Stimulated activated naive CD8-positive, alpha-beta T cell treated with anti-CD3 and anti-CD28 coated beads, Interleukin-15, Interleukin-2, amounts not matched to agents 100 ng/mL and 50 ng/mL, for 24 hours (primary cell): ENCODE measurements around the gene TMEM80.
"Not testable (repeated sequence)": the region's sequence is repeated elsewhere in the genome, so short reads cannot be mapped to it uniquely, and the experiment has no call there.

ENCODE experiments used
- H3K27ac Mint-ChIP-seq: one replicate; pipeline ENCODE4 v1.8.0; 2021; ENCODE audit warnings: mild to moderate bottlenecking, mixed read lengths
- H3K27me3 Mint-ChIP-seq: one replicate; pipeline ENCODE4 v1.8.0; 2021; ENCODE audit warnings: mixed read lengths
- H3K36me3 Mint-ChIP-seq: one replicate; pipeline ENCODE4 v1.8.0; 2021; ENCODE audit warnings: low read depth, mixed read lengths
- H3K4me1 Mint-ChIP-seq: one replicate; pipeline ENCODE4 v1.8.0; 2021; ENCODE audit warnings: low read depth, mixed read lengths
- H3K4me3 Mint-ChIP-seq: one replicate; pipeline ENCODE4 v1.8.0; 2021; ENCODE audit warnings: mild to moderate bottlenecking, mixed read lengths
- H3K9me3 Mint-ChIP-seq: one replicate; pipeline ENCODE4 v1.8.0; 2021; ENCODE audit warnings: mixed read lengths

Gene TMEM80

GRCh38 chr11:662689-663274 lies 32.8 kb upstream of the TMEM80 start:
- H3K4me1 Mint-ChIP-seq, result no peaks in the 10 kb centered on the region

DNA sequence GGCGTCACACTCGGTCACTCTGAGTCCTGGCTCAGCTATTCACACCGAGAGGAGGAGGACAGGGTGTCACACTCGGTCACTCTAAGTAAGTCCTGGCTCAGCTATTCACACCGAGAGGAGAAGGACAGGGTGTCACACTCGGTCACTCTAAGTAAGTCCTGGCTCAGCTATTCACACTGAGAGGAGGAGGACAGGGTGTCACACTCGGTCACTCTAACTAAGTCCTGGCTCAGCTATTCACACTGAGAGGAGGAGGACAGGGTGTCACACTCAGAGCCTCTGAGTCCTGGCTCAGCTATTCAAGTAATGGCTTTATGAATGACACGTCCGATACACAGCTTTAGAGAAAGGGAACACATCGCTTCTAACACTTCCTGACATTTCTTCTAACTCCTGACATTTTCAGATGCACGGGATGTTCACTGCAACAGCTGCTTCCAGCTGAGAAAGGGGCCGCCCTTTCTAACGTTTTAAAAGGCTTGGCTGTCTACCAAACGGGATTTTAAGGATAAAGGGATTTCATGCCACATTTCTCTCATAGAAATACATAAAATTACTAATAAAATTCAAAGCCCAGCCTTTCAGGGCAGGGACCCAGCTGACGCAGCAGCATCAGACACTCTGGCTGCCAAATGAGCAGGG lies 30.4 kb upstream of the TMEM80 start:
- H3K9me3 Mint-ChIP-seq, result no peaks in the 10 kb centered on the region
- no peaks in the 10 kb centered on the region for H3K4me1 Mint-ChIP-seq
- H3K27me3 Mint-ChIP-seq, result no peaks in the 10 kb centered on the region
- H3K36me3 Mint-ChIP-seq, result peaks cover 17% of the 10 kb centered on the region
- H3K4me3 Mint-ChIP-seq, result no peak overlapping the region
- no peak overlapping the region for H3K27ac Mint-ChIP-seq

More at GRCh38 chr11:662689-663274, 32.8 kb upstream of the TMEM80 start:
- H3K27me3 Mint-ChIP-seq, result no peaks in the 10 kb centered on the region
- H3K4me3 Mint-ChIP-seq, result no peak overlapping the region
- H3K27ac Mint-ChIP-seq, result no peak overlapping the region
- H3K9me3 Mint-ChIP-seq, result no peaks in the 10 kb centered on the region
- H3K36me3 Mint-ChIP-seq, result peaks cover 17% of the 10 kb centered on the region

DNA sequence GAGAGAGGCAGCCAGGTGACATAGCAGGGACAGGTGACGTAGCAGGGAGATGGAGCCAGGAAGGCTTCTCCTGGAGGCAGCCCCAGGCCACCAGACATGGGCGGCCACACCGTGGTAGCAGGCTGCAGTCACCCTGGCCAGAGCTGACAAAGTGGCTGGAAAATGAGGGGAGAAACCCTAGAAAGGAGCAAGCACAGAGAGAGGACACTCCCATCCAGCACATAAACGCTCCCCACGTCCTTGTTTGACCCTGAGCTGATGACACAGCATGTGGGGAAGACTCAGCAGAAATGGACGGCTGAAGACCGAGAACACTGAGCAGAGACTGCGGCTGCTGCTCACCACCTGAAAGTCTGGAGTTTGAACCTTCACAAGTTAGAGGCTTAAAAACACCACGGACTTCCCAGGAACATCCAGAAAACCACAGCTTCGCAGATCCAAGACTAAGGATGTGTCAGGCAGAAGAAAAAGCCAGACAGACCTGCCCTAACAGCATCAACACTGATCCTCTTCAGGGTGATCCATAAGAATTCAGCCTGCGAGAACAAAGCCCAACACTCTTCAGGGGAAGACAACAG lies 29.8 kb upstream of the TMEM80 start:
- Mint-ChIP-seq H3K4me3 (no peak overlapping the region), H3K9me3 (no peaks in the 10 kb centered on the region), H3K36me3 (peaks cover 17% of the 10 kb centered on the region), H3K27me3 (no peaks in the 10 kb centered on the region), H3K4me1 (no peaks in the 10 kb centered on the region), H3K27ac (no peak overlapping the region)

- Mint-ChIP-seq H3K4me1 (no peaks in the 10 kb centered on the region), H3K27me3 (no peaks in the 10 kb centered on the region), H3K36me3 (peaks cover 31% of the 10 kb centered on the region), H3K27ac (no peak overlapping the region), H3K4me3 (no peak overlapping the region), H3K9me3 (no peaks in the 10 kb centered on the region)
These were observed 21.8 kb upstream of the TMEM80 start for GRCh38 chr11:673866-674265.

- no peak overlapping the region for H3K4me3 Mint-ChIP-seq
- H3K36me3 Mint-ChIP-seq, result peaks cover 31% of the 10 kb centered on the region
- H3K9me3 Mint-ChIP-seq, result no peaks in the 10 kb centered on the region
- H3K27me3 Mint-ChIP-seq, result no peaks in the 10 kb centered on the region
- no peaks in the 10 kb centered on the region for H3K4me1 Mint-ChIP-seq
- H3K27ac Mint-ChIP-seq, result no peak overlapping the region
These were observed 21.2 kb upstream of the TMEM80 start for GRCh38 chr11:674406-674805.

GRCh38 chr11:678297-678696 lies 17.3 kb upstream of the TMEM80 start:
- Mint-ChIP-seq H3K36me3 (peaks cover 54% of the 10 kb centered on the region), H3K9me3 (no peaks in the 10 kb centered on the region), H3K4me1 (peaks cover 12% of the 10 kb centered on the region), H3K27ac (no peak overlapping the region), H3K27me3 (no peaks in the 10 kb centered on the region), H3K4me3 (no peak overlapping the region)

DNA sequence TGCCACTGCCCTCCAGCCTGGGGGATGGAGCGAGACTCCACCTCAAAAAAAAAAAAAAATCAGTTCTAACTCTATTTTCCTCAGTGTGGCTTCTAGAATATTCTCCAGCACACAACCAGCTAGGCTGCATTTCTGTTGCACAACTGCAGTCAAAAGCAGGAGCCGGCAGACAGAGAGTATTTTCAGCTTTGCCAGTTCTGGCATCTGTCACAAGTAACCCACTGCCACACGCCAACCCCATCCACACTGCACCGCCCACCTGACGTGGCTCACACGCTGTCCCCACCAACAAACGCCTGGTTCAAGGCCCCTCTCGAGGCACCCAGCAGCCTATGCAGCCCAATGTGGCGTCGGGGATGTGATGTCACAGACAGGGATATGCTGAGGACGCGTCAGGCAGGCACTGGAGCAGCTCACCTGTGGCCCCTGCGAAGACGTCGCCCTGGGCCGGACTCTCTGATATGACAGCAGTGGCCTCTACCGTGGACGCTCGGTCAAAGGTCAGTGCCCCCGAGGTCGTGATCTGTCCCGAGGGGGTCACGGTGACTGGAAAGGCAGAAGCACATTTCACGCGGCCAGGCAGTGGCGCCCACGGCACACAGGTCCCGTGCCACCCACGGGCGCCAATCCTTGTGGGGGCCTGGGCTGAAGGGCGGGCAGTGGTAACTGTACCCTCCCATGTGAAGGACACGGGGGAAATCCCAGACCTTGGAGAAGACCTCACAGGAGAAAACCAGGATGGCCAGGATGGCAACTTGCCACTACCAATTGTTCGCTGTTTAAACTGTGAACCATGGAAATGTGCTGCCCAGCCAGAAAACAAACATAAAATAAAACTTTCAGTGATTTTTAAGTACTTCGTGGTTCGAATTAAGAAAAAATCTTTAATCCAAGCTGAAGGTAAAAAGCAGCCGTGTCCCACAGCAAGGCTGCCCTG lies 16.1 kb upstream of the TMEM80 start:
- no peaks in the 10 kb centered on the region for H3K9me3 Mint-ChIP-seq
- no peak overlapping the region for H3K4me3 Mint-ChIP-seq
- H3K27me3 Mint-ChIP-seq, result no peaks in the 10 kb centered on the region
- H3K36me3 Mint-ChIP-seq, result peaks cover 60% of the 10 kb centered on the region
- H3K27ac Mint-ChIP-seq, result no peak overlapping the region
- peaks cover 12% of the 10 kb centered on the region for H3K4me1 Mint-ChIP-seq

- no peak overlapping the region for H3K4me3 Mint-ChIP-seq
- no peak overlapping the region for H3K27ac Mint-ChIP-seq
- no peaks in the 10 kb centered on the region for H3K9me3 Mint-ChIP-seq
- H3K36me3 Mint-ChIP-seq, result peaks cover 63% of the 10 kb centered on the region
- no peaks in the 10 kb centered on the region for H3K27me3 Mint-ChIP-seq
- H3K4me1 Mint-ChIP-seq, result peaks cover 12% of the 10 kb centered on the region
These were observed 15.1 kb upstream of the TMEM80 start for GRCh38 chr11:680476-680875.

DNA sequence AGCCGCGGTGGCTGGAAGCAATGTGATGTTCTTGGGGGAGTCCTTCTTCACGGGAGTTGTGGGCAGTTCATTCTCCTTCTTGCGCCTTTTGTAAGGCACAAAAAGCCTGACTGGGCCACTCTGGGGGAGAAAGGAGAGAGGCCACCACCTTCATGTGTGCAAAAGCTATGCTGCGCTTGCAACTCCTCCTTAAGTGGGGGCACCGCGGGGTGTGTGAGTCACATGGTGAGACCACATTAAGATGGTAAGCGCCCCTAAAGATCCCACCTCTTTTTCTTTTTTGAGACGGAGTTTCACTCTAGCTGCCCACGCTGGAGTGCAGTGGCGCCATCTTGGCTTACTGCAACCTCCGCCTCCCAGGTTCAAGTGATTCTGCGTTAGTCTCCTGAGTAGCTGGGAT lies 14.6 kb upstream of the TMEM80 start:
- H3K9me3 Mint-ChIP-seq, result no peaks in the 10 kb centered on the region
- H3K4me1 Mint-ChIP-seq, result peaks cover 12% of the 10 kb centered on the region
- no peak overlapping the region for H3K4me3 Mint-ChIP-seq
- H3K36me3 Mint-ChIP-seq, result peaks cover 63% of the 10 kb centered on the region
- H3K27ac Mint-ChIP-seq, result no peak overlapping the region
- no peaks in the 10 kb centered on the region for H3K27me3 Mint-ChIP-seq

GRCh38 chr11:686451-687243 lies 9.0 kb upstream of the TMEM80 start:
- Mint-ChIP-seq H3K4me1 (peaks cover 15% of the 10 kb centered on the region), H3K27me3 (no peaks in the 10 kb centered on the region), H3K4me3 (no peak overlapping the region), H3K27ac (no peak overlapping the region), H3K36me3 (peaks cover 63% of the 10 kb centered on the region), H3K9me3 (no peaks in the 10 kb centered on the region)

DNA sequence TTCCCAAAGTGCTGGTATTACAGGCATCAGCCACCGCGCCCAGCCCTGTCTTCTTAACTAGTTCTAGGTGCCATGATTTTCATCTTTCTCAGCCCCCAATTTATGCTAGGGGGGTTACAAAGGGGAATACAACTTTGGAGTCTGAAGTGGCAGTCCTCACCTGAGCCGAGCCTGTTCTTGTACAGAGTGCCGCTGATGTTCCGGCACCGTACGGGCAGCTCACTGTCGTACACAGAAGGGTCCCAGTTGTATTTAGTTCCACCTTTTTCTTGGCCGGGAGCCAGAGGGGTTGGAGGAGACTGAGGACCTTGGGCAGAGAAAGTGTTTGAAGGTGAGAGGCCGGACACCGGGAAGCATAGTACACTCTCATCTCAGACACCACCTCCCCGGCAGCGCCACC lies 7.9 kb upstream of the TMEM80 start:
- no peaks in the 10 kb centered on the region for H3K27me3 Mint-ChIP-seq
- peaks cover 17% of the 10 kb centered on the region for H3K4me1 Mint-ChIP-seq
- H3K36me3 Mint-ChIP-seq, result peaks cover 57% of the 10 kb centered on the region
- H3K9me3 Mint-ChIP-seq, result no peaks in the 10 kb centered on the region
- no peak overlapping the region for H3K27ac Mint-ChIP-seq
- H3K4me3 Mint-ChIP-seq, result no peak overlapping the region

GRCh38 chr11:688681-689080 lies 6.9 kb upstream of the TMEM80 start:
- no peaks in the 10 kb centered on the region for H3K9me3 Mint-ChIP-seq
- H3K36me3 Mint-ChIP-seq, result peaks cover 52% of the 10 kb centered on the region
- peaks cover 27% of the 10 kb centered on the region for H3K4me1 Mint-ChIP-seq
- H3K27ac Mint-ChIP-seq, result no peak overlapping the region
- no peaks in the 10 kb centered on the region for H3K27me3 Mint-ChIP-seq
- no peak overlapping the region for H3K4me3 Mint-ChIP-seq

GRCh38 chr11:689625-690024 lies 6.0 kb upstream of the TMEM80 start:
- Mint-ChIP-seq H3K27me3 (no peaks in the 10 kb centered on the region), H3K4me3 (no peak overlapping the region), H3K27ac (no peak overlapping the region), H3K36me3 (peaks cover 43% of the 10 kb centered on the region), H3K4me1 (peaks cover 29% of the 10 kb centered on the region), H3K9me3 (no peaks in the 10 kb centered on the region)

- H3K27ac Mint-ChIP-seq, H3K27me3 Mint-ChIP-seq, H3K4me3 Mint-ChIP-seq, H3K9me3 Mint-ChIP-seq: not testable (repeated sequence)
- Mint-ChIP-seq H3K4me1 (peaks cover 29% of the 10 kb centered on the region), H3K36me3 (peaks cover 41% of the 10 kb centered on the region)
These were observed 5.4 kb upstream of the TMEM80 start for GRCh38 chr11:690244-690643.
